DOHH2 (cell line): Measurements from ENCODE around the gene MTHFD1.

ENCODE experiments used
- H3F3A ChIP-seq: fragments of 200-600 bp; sonication (generic), shearing (Covaris generic); 2 replicates; pipeline ENCODE4 v1.6.0; 2016; ENCODE audit warnings: antibody characterized with exemption, mild to moderate bottlenecking; ENCODE audit not compliant: control insufficient read depth, insufficient read depth
- H3K27ac ChIP-seq: fragments of 200-600 bp; sonication (generic); 2 replicates; pipeline ENCODE4 v1.5.1; 2014; ENCODE audit warnings: low read depth, mild to moderate bottlenecking, low read length, moderate library complexity
- H3K27me3 ChIP-seq: fragments of 200-600 bp; sonication (generic); 2 replicates; pipeline ENCODE4 v1.6.1; 2014; ENCODE audit warnings: mild to moderate bottlenecking, low read length, mixed read lengths; ENCODE audit not compliant: control insufficient read depth
- H3K36me3 ChIP-seq: fragments of 200-600 bp; sonication (generic); 2 replicates; pipeline ENCODE4 v1.6.1; 2014; ENCODE audit warnings: mild to moderate bottlenecking, low read length, moderate library complexity, mixed read lengths; ENCODE audit not compliant: control insufficient read depth
- H3K4me1 ChIP-seq: fragments of 200-600 bp; sonication (generic); 2 replicates; pipeline ENCODE4 v1.6.1; 2014; ENCODE audit warnings: mild to moderate bottlenecking, low read length, mixed read lengths; ENCODE audit not compliant: control insufficient read depth
- H3K4me2 ChIP-seq: fragments of 200-600 bp; sonication (generic); 2 replicates; pipeline ENCODE4 v1.6.0; 2014; ENCODE audit warnings: mild to moderate bottlenecking, low read length, moderate library complexity
- H3K4me3 ChIP-seq: fragments of 200-600 bp; sonication (generic); 2 replicates; pipeline ENCODE4 v1.5.1; 2014; ENCODE audit warnings: mild to moderate bottlenecking, low read length, mixed read lengths
- H3K79me2 ChIP-seq: fragments of 200-600 bp; sonication (generic); 2 replicates; pipeline ENCODE4 v1.6.1; 2014; ENCODE audit warnings: mild to moderate bottlenecking, low read length, mixed read lengths; ENCODE audit not compliant: control insufficient read depth
- H3K9me2 ChIP-seq: fragments of 200-600 bp; sonication (generic); replicated peaks from 2 replicates; pipeline ENCODE4 v1.6.1; 2014; ENCODE audit warnings: mild to moderate bottlenecking, low read length, mixed read lengths; ENCODE audit not compliant: control insufficient read depth
- H3K9me3 ChIP-seq: fragments of 200-600 bp; sonication (generic); 2 replicates; pipeline ENCODE4 v1.6.1; 2014; ENCODE audit warnings: antibody characterized with exemption, low read length, mixed read lengths; ENCODE audit not compliant: control insufficient read depth, insufficient read depth
- H4K20me1 ChIP-seq: fragments of 200-600 bp; sonication (generic); 2 replicates; pipeline ENCODE4 v1.6.0; 2014; ENCODE audit warnings: low read depth, mild to moderate bottlenecking, antibody characterized with exemption, low read length, moderate library complexity; ENCODE audit not compliant: control insufficient read depth, insufficient read depth
- CTCF ChIP-seq: fragments of 200-600 bp; sonication (generic); IDR thresholded peaks from one replicate; pipeline ENCODE4 v1.5.1; 2014; ENCODE audit warnings: antibody characterized with exemption, mild to moderate bottlenecking, low read depth, low read length; ENCODE audit not compliant: poor library complexity, severe bottlenecking
- EZH2phosphoT487 ChIP-seq: fragments of 200-600 bp; sonication (generic); IDR thresholded peaks from 2 replicates; pipeline ENCODE4 v1.6.1; 2017; ENCODE audit warnings: borderline replicate concordance, mild to moderate bottlenecking, antibody characterized with exemption, low read length, moderate library complexity, mixed read lengths

The MTHFD1 gene

DNA sequence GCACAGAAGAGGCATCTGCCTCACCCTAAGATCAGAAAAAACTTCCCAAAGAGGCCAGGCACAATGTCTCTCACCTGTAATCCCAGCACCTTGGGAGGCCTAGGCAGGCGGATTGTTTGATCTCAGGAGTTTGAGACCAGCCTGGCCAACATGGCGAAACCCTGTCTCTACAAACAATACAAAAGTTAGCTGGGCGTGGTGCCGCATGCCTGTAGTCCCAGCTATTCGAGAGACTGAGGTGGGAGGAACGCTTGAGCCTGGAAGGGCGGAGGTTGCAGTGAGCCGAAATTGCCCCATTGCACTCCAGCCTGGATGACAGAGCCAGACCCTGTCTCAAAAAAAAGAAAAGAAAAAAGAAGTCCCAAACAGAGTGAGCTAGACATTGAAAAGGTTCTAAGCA, 120.9 kb downstream of the MTHFD1 start:
- no peaks in the 10 kb centered on the region; the same call in 1 of the 2 replicates for H3K27me3 ChIP-seq
- H3K36me3 ChIP-seq: peaks cover 49% of the 10 kb centered on the region
- H4K20me1 ChIP-seq: peaks cover 37% of the 10 kb centered on the region
- no peaks in the 10 kb centered on the region for H3K9me3 ChIP-seq
- H3K79me2 ChIP-seq: peaks cover 93% of the 10 kb centered on the region
- peaks cover 17% of the 10 kb centered on the region for H3F3A ChIP-seq
- no peak overlapping the region for H3K27ac ChIP-seq
- TF ChIP-seq CTCF (no peak), EZH2phosphoT487 (no peak)
- H3K4me2 ChIP-seq: peak overlapping the region; percentile 90
- no peak overlapping the region for H3K4me3 ChIP-seq
- H3K4me1 ChIP-seq: peaks cover 55% of the 10 kb centered on the region
- no peaks in the 10 kb centered on the region for H3K9me2 ChIP-seq
